GM18907 (cell line): ENCODE measurements around the gene SYNC.

Experiments
- ATAC-seq: cut with Tn5 transposase; IDR thresholded peaks from one replicate; pipeline ENCODE4 v1.9.1; 2021; ENCODE audit warnings: mild to moderate bottlenecking, moderate library complexity; ENCODE audit not compliant: unreplicated experiment

The SYNC gene

DNA sequence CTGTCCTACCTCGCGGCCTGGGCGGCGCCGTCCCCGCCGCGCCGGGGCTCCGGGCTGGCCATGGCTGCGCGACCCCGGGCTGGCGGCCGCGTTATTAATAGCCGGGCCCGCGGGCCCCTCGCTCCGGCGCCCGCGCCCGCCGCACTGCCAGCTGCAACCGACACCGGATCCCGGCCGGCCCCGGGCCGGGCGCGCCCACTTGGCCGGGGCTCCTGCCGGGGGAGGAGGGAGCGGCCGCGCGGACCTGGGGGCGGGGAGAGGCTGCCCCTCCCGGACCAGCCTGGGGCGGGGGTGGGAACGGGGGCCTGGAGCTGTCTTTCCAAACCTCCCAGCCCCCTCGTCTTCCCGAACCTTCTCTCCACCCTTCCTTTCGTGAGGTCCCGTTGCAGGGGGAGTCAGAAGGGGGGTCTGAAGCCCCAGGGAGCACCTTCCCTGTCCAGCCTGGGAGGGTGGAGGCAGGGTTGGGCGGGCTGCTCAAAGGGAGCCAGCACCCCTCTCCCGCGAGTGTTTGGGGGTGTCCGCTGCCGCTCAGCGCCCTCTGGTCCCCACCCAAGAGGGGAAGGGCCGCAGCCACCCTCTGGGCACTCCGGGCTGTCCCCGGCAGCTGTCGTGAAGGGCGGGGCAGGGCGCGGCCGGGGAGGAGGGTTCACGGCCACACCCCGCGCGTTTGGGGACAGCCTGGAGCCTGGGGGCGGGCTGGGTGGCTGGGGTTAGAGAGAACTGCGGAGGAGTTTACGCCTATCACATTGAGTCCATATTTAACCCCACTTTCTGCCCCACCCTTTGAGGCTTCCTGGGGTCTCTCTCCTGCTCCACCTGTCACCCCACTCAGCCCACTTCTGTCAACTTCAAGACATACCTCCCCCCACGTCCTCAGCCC lies at the start of gene SYNC:
Gene SYNC, minus strand, starts transcription at position 172 of the 880 bp plus-strand sequence. Its CDS starts 110 bp downstream, at position 62.
- ATAC-seq = no peak

DNA sequence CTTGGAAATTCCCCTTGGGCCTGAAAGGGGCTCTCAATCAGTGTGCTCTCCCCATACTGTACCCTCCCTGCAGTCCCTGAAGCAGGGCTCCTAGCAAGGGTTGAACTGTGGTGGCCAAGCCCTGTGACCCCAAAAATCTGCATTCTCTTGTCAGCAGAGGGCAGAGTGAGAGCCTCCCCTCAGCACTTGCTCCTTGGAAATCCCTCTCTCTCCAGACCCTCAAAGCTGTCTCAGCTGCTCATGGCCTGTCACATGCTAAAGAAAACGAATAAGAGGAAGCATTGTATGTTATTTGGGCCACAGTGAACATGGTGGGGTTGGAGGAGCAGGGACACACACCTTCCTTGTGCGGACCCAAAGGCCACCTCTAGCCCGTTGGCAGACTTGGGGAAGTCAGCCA lies 47.2 kb upstream of the SYNC start:
- ATAC-seq = no peak

DNA sequence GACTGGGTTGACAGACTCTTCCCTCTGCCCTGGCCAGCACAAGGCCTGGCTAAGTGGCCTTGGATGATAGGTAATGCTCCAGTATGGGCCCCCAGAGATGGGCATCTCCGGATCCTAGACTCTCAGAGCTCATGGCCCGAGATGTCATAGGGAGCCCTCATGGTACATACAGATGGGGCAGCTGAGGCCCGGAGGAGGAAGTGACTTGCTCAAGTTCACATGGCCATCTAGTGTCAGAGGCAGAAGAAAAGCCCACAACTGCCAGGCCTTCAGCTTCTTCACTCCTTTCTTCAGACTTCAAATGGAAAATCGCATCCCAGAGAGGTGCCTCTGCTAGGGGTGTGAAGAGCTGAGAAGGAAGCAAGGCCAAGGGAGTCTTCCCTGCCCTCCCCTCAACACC lies 46.8 kb upstream of the SYNC start:
- no peak for ATAC-seq

DNA sequence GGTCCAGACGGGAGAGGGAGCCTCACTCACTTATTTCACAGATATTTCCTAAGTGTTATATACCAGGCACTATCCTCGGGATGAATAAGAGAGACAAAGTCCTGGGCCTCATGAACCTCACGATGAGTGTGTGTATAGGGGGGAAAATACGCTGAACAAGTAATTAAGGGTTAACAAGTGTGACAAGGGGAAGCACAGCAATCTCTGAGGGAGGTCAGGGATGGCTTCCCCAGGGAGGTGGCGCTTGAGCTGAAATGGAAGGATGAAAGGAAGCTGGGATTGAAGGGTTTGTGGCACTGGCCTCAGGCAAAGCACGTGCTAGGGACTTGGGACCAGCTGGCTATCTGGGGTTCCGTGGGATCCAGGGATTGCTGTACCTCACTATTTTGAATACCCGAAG lies 46.4 kb upstream of the SYNC start:
- ATAC-seq = no peak

DNA sequence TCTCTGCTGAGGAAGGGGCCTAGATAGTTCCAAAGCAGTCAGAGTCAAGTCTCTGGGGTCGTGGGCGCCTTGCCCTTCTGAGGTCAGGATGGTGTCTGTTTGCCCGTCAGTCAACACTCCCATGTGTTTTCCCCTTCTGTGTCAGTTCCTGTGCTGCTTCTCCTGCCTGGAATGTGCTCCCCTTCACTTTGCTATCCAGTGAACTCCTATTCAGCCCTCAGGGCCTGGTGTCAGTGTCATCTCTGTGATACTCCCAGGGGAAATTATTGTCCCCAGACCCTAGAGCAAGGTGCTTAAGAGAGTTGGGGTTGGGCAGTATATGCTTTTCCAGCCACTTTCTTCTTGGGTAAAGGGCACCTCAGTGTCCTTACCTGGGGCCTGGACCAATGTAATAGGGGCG lies 45.8 kb upstream of the SYNC start:
- no peak for ATAC-seq

DNA sequence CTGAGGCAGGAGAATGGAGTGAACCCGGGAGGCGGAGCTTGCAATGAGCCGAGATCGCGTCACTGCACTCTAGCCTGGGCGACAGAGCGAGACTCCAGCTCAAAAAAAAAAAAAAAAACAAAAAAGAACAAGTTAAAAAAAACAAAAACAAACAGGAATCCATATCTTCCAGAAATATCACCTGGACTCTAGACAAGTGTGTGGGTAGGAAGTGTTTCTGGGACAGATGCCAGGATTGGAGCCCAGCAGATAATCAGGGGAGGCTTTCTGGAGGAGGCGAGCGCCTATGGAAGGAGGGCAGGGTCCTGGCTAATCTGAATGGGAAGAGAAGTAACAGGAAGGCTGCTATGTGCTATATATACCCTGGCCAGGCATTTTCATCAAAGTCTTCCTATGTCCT lies 43.6 kb upstream of the SYNC start:
- no peak for ATAC-seq

DNA sequence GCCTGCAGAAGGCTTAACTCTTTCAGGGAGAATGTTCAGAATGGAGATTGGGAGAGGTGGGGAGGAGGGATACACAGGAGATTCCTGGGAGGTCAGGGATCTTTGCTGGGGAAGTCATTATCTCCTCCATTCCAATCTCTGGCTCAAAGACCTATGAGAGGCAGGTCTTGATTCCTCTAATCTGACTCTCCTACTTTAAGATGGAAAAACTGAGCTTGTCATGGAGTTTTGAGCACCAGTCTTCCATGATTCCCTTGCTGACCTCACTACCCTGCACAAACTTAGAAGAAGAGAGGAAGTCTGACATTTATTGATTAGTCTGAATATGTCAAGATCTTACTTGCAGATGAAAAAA lies 41.5 kb upstream of the SYNC start:
- ATAC-seq = no peak

DNA sequence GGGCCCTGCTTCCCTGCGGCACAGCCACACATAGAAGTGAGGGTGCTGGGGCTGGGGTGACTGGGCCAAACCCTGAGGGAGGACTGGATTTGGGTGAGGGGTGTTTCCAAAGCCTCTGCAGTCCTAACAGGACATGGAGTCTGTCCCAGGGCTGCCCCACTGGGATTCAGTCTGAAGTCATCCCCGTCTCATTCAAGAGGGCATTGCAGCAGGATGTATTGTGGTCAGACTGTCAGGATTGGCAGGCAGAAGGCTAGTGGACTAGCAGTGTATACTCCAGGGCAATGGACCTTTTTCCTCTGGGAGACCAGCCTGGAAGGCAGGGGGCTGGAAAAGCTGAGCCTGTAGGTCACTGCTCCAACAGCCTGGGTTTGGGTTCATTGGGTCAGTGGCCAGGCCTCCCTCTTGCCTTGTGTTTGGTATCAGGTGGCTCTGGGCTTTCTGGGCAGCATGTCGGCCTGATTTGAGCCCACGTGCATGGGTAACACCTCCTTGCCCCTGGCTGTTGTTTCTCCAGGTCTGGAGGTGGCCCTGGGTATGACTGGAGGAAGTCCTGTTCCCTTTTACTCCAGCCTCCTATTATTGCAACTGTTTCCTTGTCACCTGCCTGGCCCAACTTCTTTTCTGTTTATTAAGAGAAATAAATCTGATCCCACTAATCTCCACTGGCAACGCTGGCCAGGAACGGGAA lies 41.0 kb upstream of the SYNC start:
- no peak for ATAC-seq

DNA sequence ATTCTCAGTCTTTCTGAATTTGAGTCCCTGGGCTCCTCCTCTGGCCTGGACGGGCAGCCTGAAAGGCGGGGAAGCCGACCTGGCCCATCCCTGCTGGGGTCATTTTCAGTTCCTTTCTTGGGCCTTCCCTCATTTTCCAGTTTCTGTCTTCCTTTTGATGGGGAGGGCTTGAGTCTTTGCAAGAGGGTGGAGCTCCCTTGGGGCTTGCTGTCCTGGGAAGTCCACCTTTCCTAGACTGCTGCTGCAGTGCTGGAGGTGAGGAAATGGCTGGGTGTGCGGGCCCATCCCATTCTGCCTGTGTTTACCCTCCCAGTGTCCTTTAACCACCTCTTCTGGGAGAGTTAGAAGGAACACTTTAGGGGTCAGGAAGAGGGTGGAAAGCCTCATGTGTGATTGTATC lies 40.4 kb upstream of the SYNC start:
- no peak for ATAC-seq

DNA sequence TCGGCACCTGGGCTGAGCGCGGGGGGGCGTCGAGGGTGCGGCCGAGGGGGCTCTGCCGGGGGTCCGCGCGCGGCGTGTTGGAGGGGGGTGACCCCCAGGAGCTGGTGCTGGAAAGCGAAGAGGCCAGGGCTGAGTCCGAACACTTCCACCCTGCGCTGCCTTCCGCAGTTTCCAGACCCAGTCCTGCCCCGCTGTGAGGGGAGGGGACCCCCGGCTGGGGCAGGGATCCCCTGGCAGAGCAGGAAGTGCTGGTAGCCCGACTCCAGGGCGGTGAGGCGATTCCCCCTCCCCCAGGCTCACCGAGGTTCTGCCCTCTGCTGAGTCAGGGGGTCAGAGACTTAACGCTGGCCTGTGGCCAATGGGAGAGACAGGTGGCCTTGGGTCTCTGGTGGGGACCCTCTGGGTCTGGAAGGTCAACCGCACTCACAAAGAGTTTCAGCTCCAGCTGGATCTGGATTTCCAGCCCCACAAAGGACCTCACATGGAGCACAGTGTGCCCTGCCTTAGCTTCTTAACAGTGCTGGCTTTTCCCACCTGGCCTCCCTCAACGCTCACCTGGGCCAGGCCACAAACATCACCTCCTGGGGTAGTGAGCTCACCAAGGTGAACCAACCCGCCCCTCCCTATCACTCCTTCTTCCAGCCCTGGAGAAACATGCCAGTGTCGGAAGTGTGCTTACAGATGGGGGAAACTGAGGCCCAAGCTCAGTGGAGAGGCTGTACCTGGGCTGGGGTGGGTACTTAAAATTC lies 39.8 kb upstream of the SYNC start:
- no peak for ATAC-seq

DNA sequence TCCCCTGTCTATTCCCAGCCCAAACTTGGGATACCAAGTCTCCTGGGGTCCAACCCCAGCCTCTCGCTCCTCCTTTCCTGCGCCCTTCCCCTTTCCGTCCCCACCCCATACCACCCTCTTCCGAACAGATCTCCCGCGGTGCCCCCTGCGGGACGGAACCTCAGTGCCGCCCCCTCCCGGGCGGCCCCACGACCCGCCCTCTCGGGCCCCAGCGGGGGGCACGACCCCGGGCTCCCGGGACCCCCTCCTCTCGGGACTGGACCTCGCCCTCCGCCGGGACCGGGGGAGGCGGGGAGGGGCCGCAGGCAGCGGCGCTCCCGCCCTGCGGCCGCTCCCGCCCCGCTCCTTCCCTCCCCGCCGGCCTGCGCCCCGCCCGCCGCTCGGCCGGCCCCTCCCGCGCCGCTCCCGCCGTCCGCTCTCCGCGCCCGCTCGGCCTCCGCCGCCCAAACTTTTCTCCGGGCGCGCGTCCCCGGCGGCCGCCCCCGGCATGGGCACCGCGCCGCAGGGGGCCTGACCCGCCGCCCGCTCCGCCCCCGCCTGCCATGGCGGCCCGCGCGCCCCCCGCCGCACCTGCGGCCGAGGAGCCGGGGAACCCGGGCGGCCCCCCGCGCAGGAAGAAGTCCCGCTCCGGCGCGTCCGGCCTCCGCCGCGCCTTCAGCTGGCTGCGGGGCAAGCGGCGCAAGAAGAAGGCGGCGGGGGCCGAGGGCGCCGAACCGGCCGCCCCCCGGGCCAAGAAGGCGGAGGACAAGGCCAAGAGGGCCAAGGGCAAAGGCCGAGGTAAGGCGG lies 39.0 kb upstream of the SYNC start:
- no peak for ATAC-seq

DNA sequence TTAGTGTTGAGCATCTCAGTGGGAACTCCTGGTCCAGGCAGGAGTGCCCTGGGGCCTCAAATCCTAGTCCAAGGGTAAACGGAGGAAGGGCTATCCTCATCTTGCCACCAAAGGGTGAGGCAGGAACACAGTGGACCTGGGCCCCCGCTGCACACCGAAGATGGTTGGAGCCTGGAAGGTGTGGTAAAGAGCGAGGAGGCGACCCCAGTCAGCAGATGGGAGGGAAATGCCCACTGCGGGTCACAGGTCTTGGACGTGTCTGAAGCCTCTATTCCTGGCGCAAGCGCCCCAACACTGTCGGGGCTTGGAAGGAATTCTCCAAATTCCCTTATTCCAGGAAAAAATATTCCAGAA lies 38.5 kb upstream of the SYNC start:
- no peak for ATAC-seq

DNA sequence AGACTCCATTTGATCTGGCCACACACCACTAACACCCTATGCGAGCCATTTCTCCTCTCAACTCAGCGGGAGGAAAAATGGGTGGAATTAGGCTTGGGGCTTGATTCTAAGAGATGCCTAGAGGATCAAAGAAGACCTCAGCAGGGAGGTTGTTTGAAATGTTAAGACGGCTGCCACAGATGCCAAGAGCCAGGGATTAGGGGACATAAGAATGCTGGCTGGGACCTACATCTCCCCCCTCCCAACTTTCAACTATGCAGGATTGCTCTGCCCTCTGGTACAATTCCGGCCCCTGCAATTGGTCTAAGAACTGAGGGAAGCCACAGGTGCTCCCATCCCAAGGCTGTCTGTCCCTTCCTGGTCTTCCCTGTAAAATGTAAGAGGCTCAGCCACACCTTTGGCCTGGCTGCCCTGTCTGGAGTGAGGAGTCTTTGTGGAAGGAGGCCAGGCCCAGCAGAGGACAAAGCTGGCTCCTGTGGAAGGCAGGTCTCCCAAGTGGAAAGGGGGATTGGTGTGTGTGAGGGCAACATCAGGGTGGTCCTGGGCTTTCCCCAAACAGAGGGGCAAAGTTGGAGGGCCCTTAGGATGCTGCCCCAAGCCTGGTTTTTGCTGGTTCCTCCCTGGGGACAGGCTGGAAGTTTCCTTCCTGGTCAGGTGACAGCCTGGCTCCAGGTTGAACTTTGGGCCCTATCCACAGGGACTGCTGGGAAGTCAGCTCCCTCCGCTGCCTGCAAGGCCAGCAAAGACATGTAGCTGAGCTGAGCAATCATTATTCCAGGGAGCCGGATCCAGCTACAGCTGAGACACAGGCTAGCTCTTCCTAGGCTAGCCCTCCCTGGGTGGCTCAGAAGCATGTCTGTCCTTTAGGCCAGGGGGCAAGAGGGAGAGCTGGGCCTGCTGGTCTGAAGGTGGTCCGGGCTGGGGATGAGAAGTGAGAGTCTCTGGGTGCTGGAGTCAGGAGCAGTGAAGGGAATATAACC lies 34.5 kb upstream of the SYNC start:
- ATAC-seq = no peak

DNA sequence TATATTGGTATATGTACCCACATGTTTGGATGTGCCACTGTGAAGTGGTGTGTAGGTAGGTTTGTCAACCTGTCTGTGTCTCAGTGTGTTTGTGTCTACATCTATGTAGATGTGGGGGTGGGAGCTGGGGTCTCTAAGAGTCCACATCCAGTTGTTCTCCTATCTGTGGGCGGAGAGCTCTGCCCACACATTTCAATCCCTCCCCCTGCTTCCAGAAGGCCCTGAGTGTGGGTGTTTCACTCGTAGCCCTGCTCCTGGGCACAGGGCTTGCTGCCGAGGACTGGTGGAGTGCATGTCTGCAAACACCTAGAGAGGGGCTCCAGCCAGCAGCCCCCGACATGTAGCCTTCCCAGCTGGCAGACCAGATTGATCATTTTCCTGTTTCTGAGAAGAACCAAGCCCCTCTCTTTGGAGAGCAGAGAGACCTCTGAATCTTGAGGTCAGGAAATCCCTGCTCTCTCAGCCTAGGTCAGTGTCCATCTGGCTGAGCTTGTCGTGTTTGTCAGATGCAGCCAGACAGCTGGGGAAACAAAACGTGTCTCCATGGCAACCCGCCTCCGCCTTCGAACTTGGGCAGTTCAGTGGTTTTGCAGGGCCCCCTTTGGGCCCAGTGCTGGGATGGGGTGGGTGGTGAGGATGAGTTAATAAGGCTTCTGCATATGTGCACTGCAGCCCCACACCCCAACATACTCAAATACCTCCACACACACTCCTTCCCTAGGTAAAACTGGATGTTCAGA lies 31.2 kb upstream of the SYNC start:
- ATAC-seq = no peak

DNA sequence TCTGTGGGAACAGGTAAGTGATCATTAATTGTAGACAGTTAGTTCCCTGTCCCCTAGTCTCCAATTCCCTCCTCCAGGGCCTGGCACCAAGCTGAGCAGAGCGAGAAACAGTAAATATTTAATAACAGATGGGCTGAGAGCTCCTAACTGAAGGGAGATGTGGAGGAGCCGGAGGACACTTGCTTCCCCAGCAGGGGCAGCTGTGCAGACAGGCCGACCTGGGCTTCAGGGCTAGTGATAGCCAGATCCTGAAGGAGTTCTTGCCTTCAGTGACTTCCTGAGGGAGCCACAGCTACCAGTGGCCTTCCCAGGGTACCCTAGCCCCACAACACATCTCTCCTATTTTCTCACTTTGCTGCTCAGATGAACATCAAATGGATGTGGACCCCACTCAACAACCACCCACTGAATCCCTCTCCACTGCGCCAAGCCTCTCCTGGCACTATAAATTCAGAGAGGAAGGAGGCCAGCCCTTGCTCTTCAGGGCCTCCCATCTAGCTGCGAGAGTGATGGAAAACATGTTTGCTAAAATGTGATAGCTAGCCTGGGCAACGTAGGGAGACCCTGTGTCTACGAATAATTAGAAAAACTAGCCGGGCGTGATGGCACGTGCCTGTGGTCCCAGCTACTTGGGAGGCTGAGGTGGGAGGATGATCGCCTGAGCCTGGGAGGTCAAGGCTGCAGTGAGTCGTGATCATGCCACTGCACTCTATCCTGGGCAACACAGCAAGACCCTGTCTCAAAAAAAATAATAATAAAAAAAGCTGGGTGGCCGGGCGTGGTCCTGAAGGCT lies 26.9 kb upstream of the SYNC start:
- no peak for ATAC-seq

DNA sequence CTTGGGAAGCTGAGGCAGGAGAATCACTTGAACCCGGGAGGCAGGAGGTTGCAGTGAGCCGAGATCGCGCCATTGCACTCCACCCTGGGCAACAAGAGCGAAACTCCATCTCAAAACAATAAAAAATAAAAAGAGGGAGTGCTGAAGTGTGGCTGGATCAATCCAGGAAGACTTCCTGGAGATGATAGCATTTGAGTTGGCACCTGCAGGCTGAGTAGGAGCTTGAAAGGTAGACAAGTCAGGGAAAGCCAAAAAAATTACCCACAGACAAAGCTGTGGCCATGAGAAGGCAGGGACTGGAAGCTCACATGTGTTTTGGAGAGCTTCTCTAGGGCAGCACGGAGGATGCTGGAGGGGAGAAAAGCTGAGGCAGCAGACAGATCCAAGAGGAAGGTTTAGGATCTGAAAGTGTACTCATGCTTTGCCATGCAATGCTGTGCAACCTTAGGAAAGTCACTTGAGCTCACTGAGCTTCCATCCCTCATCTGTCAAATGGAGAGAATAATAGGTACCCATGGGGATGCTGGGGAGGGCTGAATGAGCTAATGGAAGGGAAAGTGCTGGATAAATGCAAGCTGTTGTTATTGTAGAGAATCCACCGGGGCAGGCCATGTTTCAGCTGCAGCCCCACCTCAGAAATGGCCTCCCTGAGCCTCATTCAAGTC lies 26.0 kb upstream of the SYNC start:
- no peak for ATAC-seq

DNA sequence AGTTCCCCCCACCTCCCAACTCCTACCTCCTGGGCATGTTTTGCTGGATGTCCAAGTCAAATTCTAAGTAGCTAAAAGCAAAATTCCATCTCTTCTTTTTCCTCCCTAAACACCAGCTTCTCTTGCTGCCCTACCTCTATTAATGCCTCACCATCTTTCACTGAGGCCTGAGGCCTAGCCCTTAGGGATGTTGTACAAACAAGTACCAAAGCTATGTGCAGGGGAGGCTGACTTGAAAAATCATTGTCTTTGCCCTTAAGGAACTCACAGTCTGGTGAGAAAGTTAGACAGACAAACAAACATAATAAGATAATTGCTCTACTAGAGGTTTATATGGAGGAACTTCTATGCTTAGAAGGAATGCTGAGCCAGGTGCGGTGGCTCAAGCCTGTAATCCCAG lies 25.3 kb upstream of the SYNC start:
- ATAC-seq = no peak

DNA sequence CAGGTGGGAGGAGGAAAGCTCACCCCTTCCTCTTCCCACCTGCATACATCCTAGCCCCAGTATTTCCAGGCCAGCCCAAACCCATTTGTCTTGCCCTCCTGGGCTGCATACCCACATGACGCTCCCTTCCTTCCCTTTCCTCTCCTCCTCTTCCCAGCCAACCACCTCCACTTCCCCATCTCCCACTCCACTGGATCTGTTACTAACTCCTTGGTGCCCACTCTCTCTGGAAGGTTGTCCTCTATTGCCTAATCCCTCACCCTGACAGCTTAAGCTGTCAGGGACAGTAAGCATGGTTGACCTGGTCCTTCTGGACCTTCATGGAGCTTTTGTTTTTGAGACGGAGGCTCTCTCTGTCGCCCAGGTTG lies 23.0 kb upstream of the SYNC start:
- ATAC-seq = no peak
